B cell (primary cell): Measurements from ENCODE around the gene IFI35.
"Not testable (repeated sequence)": the region's sequence is repeated elsewhere in the genome, so short reads cannot be mapped to it uniquely, and the experiment has no call there.

ENCODE experiments used
- CTCF ChIP-seq: fragments of 200-600 bp; IDR thresholded peaks from one replicate; pipeline ENCODE4 v1.8.0; 2022; ENCODE audit warnings: antibody characterized with exemption, mild to moderate bottlenecking
- EZH2 ChIP-seq: IDR thresholded peaks from 2 replicates; pipeline ENCODE4 v1.6.1; 2012; ENCODE audit warnings: borderline replicate concordance, low read depth, mild to moderate bottlenecking, moderate library complexity, low read length; ENCODE audit not compliant: insufficient read depth, poor library complexity, severe bottlenecking

GRCh38 chr17:43053008-43053407, 46.4 kb downstream of the IFI35 start:
- TF ChIP-seq CTCF, EZH2: not testable (repeated sequence)
